ENCODE measurements around the gene FKBP4.

The FKBP4 gene

DNA sequence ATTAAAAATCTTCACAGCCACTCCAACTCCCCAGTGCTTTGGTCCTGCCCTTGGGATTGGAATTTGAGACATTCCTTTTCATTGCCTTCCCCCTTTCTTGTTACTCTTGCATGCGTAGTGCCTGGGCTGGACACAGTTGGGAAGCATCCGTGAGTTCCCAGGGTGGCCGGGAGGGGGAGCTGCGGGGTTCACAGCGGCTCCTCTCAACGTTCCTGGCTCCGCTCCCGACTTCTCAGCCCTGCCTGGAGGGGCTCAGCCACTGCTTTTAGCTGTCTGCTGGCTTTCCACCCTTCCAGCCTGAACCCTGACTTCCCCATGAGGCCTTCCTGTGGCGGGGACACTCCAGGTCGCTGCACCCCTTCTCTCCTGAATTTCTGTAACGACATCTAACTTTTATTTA is 58.9 kb downstream of the FKBP4 start:
- no peaks in the 10 kb centered on the region for H3K79me2 ChIP-seq (ENCODE audit: control insufficient read depth, low read length)
- no peaks in the 10 kb centered on the region for H3K4me1 ChIP-seq (ENCODE audit: control insufficient read depth, low read length)
- H3K4me3 ChIP-seq (ENCODE audit: low read length): no peak overlapping the region
- H3K4me2 ChIP-seq (ENCODE audit: low read length): no peak overlapping the region
- no peaks in the 10 kb centered on the region for H3K9me3 ChIP-seq (ENCODE audit: control insufficient read depth, insufficient read depth, low read length)
- H3K9me2 ChIP-seq (replicated peaks; ENCODE audit: control insufficient read depth, low read length): no peaks in the 10 kb centered on the region
- peaks cover 5% of the 10 kb centered on the region; the same call in 1 of the 2 replicates for H3F3A ChIP-seq (ENCODE audit: control insufficient read depth, insufficient read depth)
- no peak overlapping the region for H3K27ac ChIP-seq (ENCODE audit: low read depth, low read length)
- H3K36me3 ChIP-seq (ENCODE audit: control insufficient read depth, low read length): peaks cover 13% of the 10 kb centered on the region
- peak; percentile 70 for TF ChIP-seq CTCF (IDR thresholded peaks at IDR 0.05; ENCODE audit: low read depth, low read length, poor library complexity, severe bottlenecking)
- no peak for TF ChIP-seq EZH2phosphoT487 (IDR thresholded peaks at IDR 0.05; ENCODE audit: borderline replicate concordance, low read length)
- H3K27me3 ChIP-seq (ENCODE audit: control insufficient read depth, low read length): no peaks in the 10 kb centered on the region
- 0 out of 2 replicates have a peak, but pooled peaks cover 3% of the 10 kb centered on the region for H4K20me1 ChIP-seq (ENCODE audit: control insufficient read depth, insufficient read depth, low read depth, low read length)

All from DOHH2 (cell line).